A549 (cell line): Measurements from ENCODE around the gene DEPDC1B. TPM values are rescaled to one million over a fixed set of nuclear protein-coding genes. Genes with fewer than 3 reads are reported as not detected.
A peak's percentile ranks its signal among the peaks of the same experiment; 100 is the strongest.

ENCODE experiments used
- ATAC-seq, 2 experiments: fragments of 200-7000 bp in 1 of 2; fragments of >200 bp in 1 of 2; cut with Nextera tagmentation in 1 of 2; cut with Tn5 transposase in 1 of 2; 3 replicates each; pipeline versions ENCODE4 v1.8.0 to v1.9.1; 2018 to 2020; ENCODE audit warnings: mild to moderate bottlenecking in 1 of 2, moderate library complexity in 1 of 2
- CTCF ChIA-PET: fragments of 300-600 bp; sonication (Branson Sonifier 250); formaldehyde crosslinking; extraction: SDS; loops from one replicate; lab custom pipeline; 2021; ENCODE audit warnings: antibody characterized with exemption, inconsistent platforms; lab: Yijun Ruan, JAX
- POLR2A ChIA-PET: fragments of 350-600 bp; formaldehyde crosslinking; extraction: SDS; loops from one replicate; lab custom pipeline; 2021; ENCODE audit warnings: antibody characterized with exemption, inconsistent platforms; lab: Yijun Ruan, JAX
- DNase-seq, 2 experiments: peaks; one replicate each; pipeline versions ENCODE4 v3.0.0 to v3.0.0-alpha.2; 2011 to 2016; ENCODE audit warnings: low read depth in 1 of 2, low spot score in 1 of 2
- FAIRE-seq: peaks from 2 replicates; lab custom pipeline; 2011; peaks lifted over from hg19 to GRCh38; lab: Jason Lieb, UNC
- H3K27ac ChIP-seq, 2 experiments: fragments of >200 bp; sonication (Bioruptor Twin); formaldehyde crosslinking; 3 replicates each; pipeline ENCODE4 v1.5.1; 2016 to 2017
- H3K4me1 ChIP-seq: fragments of >200 bp; sonication (Bioruptor Twin); formaldehyde crosslinking; 3 replicates; pipeline ENCODE4 v1.6.1; 2016
- H3K4me2 ChIP-seq: fragments of >200 bp; sonication (Bioruptor Twin); formaldehyde crosslinking; 3 replicates; pipeline ENCODE4 v1.6.1; 2016
- H3K4me3 ChIP-seq: fragments of >200 bp; sonication (Bioruptor Twin); formaldehyde crosslinking; 3 replicates; pipeline ENCODE4 v1.5.1; 2016
- H3K9me3 ChIP-seq: fragments of >200 bp; sonication (Bioruptor Twin); formaldehyde crosslinking; 3 replicates; pipeline ENCODE4 v1.6.1; 2016
- BCL3 ChIP-seq: fragments of >200 bp; sonication (Bioruptor Twin); formaldehyde crosslinking; IDR thresholded peaks from 3 replicates; pipeline ENCODE4 v1.6.1; 2016
- BHLHE40 ChIP-seq: IDR thresholded peaks from 2 replicates; pipeline ENCODE4 v1.6.1; 2012; ENCODE audit warnings: low read depth, low read length, inconsistent platforms
- CBX8 ChIP-seq: fragments of 200-600 bp; sonication (generic); IDR thresholded peaks from 2 replicates; pipeline ENCODE4 v1.6.1; 2016
- CHD4 ChIP-seq: fragments of 200-600 bp; sonication (generic); IDR thresholded peaks from 2 replicates; pipeline ENCODE4 v1.6.1; 2016; ENCODE audit warnings: antibody characterized with exemption, mild to moderate bottlenecking, borderline replicate concordance
- CTCF ChIP-seq: fragments of >200 bp; sonication (Bioruptor Twin); formaldehyde crosslinking; IDR thresholded peaks from 3 replicates; pipeline ENCODE4 v1.5.1; 2016
- ESRRA ChIP-seq: fragments of 150-350 bp; IDR thresholded peaks from 2 replicates; pipeline ENCODE4 v1.6.1; 2014; ENCODE audit warnings: mild to moderate bottlenecking, low read length, borderline replicate concordance
- FOSB ChIP-seq: fragments of 250-450 bp; sonication (Bioruptor Pico); IDR thresholded peaks from 2 replicates; pipeline ENCODE4 v1.5.0; 2020; ENCODE audit warnings: mild to moderate bottlenecking, moderate library complexity
- FOSL2 ChIP-seq, 2 experiments: fragments of 450-650 bp in 1 of 2; fragments of >200 bp in 1 of 2; sonication (Bioruptor Twin) in 1 of 2; formaldehyde crosslinking; IDR thresholded peaks; 2 replicates each; pipeline versions ENCODE4 v1.5.0 to v1.6.1; 2016 to 2020; ENCODE audit warnings: mild to moderate bottlenecking in 1 of 2, moderate library complexity in 1 of 2
- FOXS1 ChIP-seq: fragments of 250-450 bp; sonication (Bioruptor Pico); IDR thresholded peaks from 2 replicates; pipeline ENCODE4 v1.5.0; 2020; ENCODE audit warnings: mild to moderate bottlenecking, moderate library complexity
- HES2 ChIP-seq: fragments of >200 bp; sonication (Bioruptor Twin); formaldehyde crosslinking; IDR thresholded peaks from 2 replicates; pipeline ENCODE4 v1.6.1; 2016
- HOXA7 ChIP-seq: fragments of 250-450 bp; sonication (Bioruptor Pico); IDR thresholded peaks from 2 replicates; pipeline ENCODE4 v1.5.0; 2020; ENCODE audit warnings: mild to moderate bottlenecking, moderate library complexity
- JUNB ChIP-seq: fragments of >200 bp; sonication (Bioruptor Twin); formaldehyde crosslinking; IDR thresholded peaks from 2 replicates; pipeline ENCODE4 v1.6.1; 2016
- KDM5A ChIP-seq: fragments of 200-600 bp; sonication (generic); IDR thresholded peaks from 2 replicates; pipeline ENCODE4 v1.6.1; 2016; ENCODE audit warnings: antibody characterized with exemption, mild to moderate bottlenecking
- MAX ChIP-seq: IDR thresholded peaks from 2 replicates; pipeline ENCODE4 v1.6.1; 2012
- NFE2L2 ChIP-seq: fragments of 150-350 bp; conservative IDR thresholded peaks from 2 replicates; pipeline ENCODE4 v1.6.1; 2014; ENCODE audit warnings: low read length
- NR3C1 ChIP-seq: fragments of >200 bp; sonication (Bioruptor Twin); formaldehyde crosslinking; IDR thresholded peaks from 3 replicates; pipeline ENCODE4 v1.6.1; 2017
- PHF8 ChIP-seq: fragments of 200-600 bp; sonication (generic); IDR thresholded peaks from 2 replicates; pipeline ENCODE4 v1.6.1; 2016; ENCODE audit warnings: low read depth, mild to moderate bottlenecking, antibody characterized with exemption, moderate library complexity, borderline replicate concordance
- RAD21 ChIP-seq, 2 experiments: fragments of >200 bp in 1 of 2; sonication (Bioruptor Twin) in 1 of 2; formaldehyde crosslinking in 1 of 2; IDR thresholded peaks in 1 of 2; conservative IDR thresholded peaks in 1 of 2; 2 replicates in 1 of 2; 3 replicates in 1 of 2; pipeline ENCODE4 v1.6.1; 2012 to 2018; ENCODE audit warnings: inconsistent platforms in 1 of 2
- REST ChIP-seq: fragments of 200-600 bp; sonication (generic); IDR thresholded peaks from 2 replicates; pipeline ENCODE4 v1.6.1; 2016; ENCODE audit warnings: antibody characterized with exemption, mild to moderate bottlenecking, moderate library complexity
- RFX5 ChIP-seq: fragments of 450-650 bp; IDR thresholded peaks from 2 replicates; pipeline ENCODE4 v1.7.1; 2014; ENCODE audit warnings: antibody characterized with exemption, mild to moderate bottlenecking, moderate library complexity
- SMC3 ChIP-seq: fragments of >200 bp; sonication (Bioruptor Twin); formaldehyde crosslinking; IDR thresholded peaks from 3 replicates; pipeline ENCODE4 v1.6.1; 2018; ENCODE audit warnings: inconsistent platforms
- TP53 ChIP-seq: fragments of 250-450 bp; sonication (Bioruptor Pico); IDR thresholded peaks from 2 replicates; pipeline ENCODE4 v1.5.0; 2021; ENCODE audit warnings: mild to moderate bottlenecking, moderate library complexity
- ZNF302 ChIP-seq: fragments of 250-450 bp; sonication (Bioruptor Pico); IDR thresholded peaks from 2 replicates; pipeline ENCODE4 v1.9.0; 2021; ENCODE audit warnings: inconsistent platforms, mild to moderate bottlenecking, moderate library complexity
- ZSCAN20 ChIP-seq: fragments of 250-450 bp; sonication (Bioruptor Pico); IDR thresholded peaks from 2 replicates; pipeline ENCODE4 v1.8.0; 2022; ENCODE audit warnings: mild to moderate bottlenecking, moderate library complexity
- WGBS: methylation state at CpG from one replicate; pipeline ENCODE4 v1.1.6; 2017; ENCODE audit errors: missing lambda C conversion rate; 5-methylcytosine and 5-hydroxymethylcytosine counted together
- polyA plus RNA-seq, 4 experiments: library from polyadenylated mRNA; depleted of rRNA in 3 of 4; stranded (reverse); fragments of >200 nt; fragmentation: RNase III in 1 of 4; extraction: RNeasy Plus Mini Kit Qiagen cat#74134 plus additional on column Dnase treatment in 1 of 4; gene quantifications; 2 replicates in 3 of 4; 3 replicates in 1 of 4; pipeline ENCODE4 v1.2.3, GENCODE V29; 2011 to 2017

Gene DEPDC1B
- polyA plus RNA-seq, 2 of the 4 experiments (the other 2 are of a cell fraction) = 17.4 to 34.8 TPM

- TF ChIP-seq PHF8 (no peak), FOXS1 (CRISPR knock-in tag) (no peak), KDM5A (no peak), FOSL2 (IDR thresholded peaks at IDR 0.05) (no peak), FOSL2 (CRISPR knock-in tag; IDR thresholded peaks at IDR 0.05) (no peak), BCL3 (no peak), NFE2L2 (no peak), RFX5 (no peak)
These were observed 29.2 kb downstream of the DEPDC1B start (continued) for GRCh38 chr5:60670749-60671148.

GRCh38 chr5:60668686-60669304 lies 31.2 kb downstream of the DEPDC1B start:
- peak; percentile 83 for TF ChIP-seq CTCF
- no peak for TF ChIP-seq FOSL2 (IDR thresholded peaks at IDR 0.05)
- TF ChIP-seq FOSL2 (CRISPR knock-in tag; IDR thresholded peaks at IDR 0.05) = no peak
- TF ChIP-seq JUNB = no peak
- peak; percentile 61 for TF ChIP-seq SMC3
- TF ChIP-seq ZSCAN20 (CRISPR knock-in tag) = no peak
- TF ChIP-seq RAD21 (conservative IDR thresholded peaks at IDR 0.05 in 1 of 2, IDR thresholded peaks at IDR 0.05 in 1 of 2) = peak; percentile 59 to 73
- no peak for TF ChIP-seq HOXA7 (CRISPR knock-in tag)
- TF ChIP-seq CHD4 = no peak
- no peaks in the 10 kb centered on the region for H3K9me3 ChIP-seq
- H3K4me1 ChIP-seq = peaks cover 8% of the 10 kb centered on the region
- H3K27ac ChIP-seq = no peak overlapping the region
- no peak overlapping the region for H3K4me3 ChIP-seq
- DNase-seq (peak; percentile 15 to 43), ATAC-seq (no peak), FAIRE-seq (no peak)
- ChIA-PET POLR2A (no interaction called here), CTCF (interaction anchor here (0.6 to 3.2 kb wide), 15 partner anchors 9 to 861 kb away, joined by 3 to 30 read pairs (median 5); no protein-coding TSS in a partner anchor)
- no peak overlapping the region for H3K4me2 ChIP-seq

GRCh38 chr5:60651872-60652620 lies 47.9 kb downstream of the DEPDC1B start:
- Histone ChIP-seq H3K4me3 (no peak overlapping the region), H3K9me3 (peaks cover 17% of the 10 kb centered on the region), H3K27ac (no peak overlapping the region), H3K4me2 (peak overlapping the region; percentile 20; the same call in 1 of the 3 replicates), H3K4me1 (peaks cover 10% of the 10 kb centered on the region; the same call in 2 of the 3 replicates)
- DNase-seq (peak; percentile 12 to 44), ATAC-seq (peak; percentile 71 to 81), FAIRE-seq (peak; percentile 56)
- ChIA-PET POLR2A (no interaction called here), CTCF (interaction anchor here (0.7 to 1.9 kb wide), 4 partner anchors 17 to 842 kb away, joined by 3 to 6 read pairs (median 5); no protein-coding TSS in a partner anchor)
- 68% methylated on average over 3 of the region's 3 CpGs for WGBS
- no peak for TF ChIP-seq ZNF302
- no peak for TF ChIP-seq FOSB
- no peak for TF ChIP-seq CHD4
- TF ChIP-seq BHLHE40 = no peak
- TF ChIP-seq CTCF = no peak
- no peak for TF ChIP-seq NR3C1
- TF ChIP-seq MAX = no peak
- TF ChIP-seq CBX8 = no peak
- no peak for TF ChIP-seq ESRRA
- no peak for TF ChIP-seq REST
- no peak for TF ChIP-seq TP53 (CRISPR knock-in tag)
- no peak for TF ChIP-seq HES2
- no peak for TF ChIP-seq FOSL2 (IDR thresholded peaks at IDR 0.05)
- TF ChIP-seq FOSL2 (CRISPR knock-in tag; IDR thresholded peaks at IDR 0.05) = peak; percentile 81
- TF ChIP-seq SMC3 = no peak
